ENCODE measurements around the gene SERPINB6. TPM values are rescaled to one million over a fixed set of nuclear protein-coding genes. Genes with fewer than 3 reads are reported as not detected.
A peak's percentile ranks its signal among the peaks of the same experiment; 100 is the strongest.

Gene SERPINB6
- 96.3 and 122 TPM in 2 replicates for total RNA-seq

DNA sequence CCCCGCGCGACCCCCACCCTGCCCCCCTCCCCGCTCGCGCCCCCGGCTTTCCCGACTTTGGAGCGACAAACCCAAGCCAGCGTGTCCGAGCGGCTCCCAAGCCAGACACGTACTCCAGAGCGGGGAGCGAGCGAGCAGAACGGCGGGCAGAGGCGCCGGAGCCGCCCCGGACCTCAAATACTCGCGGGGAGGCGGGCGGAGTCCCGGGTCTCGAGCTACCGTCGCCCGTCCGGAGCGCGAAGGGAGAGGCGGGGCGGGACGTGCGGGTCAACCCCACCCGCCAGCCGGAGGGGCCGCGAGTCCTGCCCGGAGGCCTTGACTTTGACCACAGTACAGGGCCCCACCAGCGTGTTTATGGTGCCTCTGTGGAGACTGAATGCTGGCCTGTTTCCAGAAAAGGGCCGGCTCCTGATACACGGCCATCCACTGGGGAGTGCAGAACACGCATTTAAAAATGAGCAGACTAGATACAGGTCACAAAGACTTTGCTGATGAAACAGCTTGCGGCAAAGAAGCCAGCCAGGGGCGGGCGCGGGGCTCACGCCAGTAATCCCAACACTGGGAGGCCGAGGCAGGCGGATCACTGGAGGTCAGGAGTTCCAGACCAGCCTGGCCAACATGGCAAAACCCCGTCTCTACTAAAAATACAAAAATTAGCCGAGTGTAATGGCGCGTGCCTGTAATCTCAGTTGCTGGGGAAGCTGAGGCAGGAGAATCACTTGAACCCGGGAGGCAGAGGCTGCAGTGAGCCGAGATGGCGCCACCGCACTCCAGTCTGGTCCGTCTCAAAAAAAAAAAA is at the start of gene SERPINB6:
TSS of gene SERPINB6 (minus strand) at position 148 of the 799 bp plus-strand sequence. CDS start 12,235 bp downstream, outside the sequence.
- DNase-seq (ENCODE audit: low read depth) = peak; percentile 93
- peak within 1 kb of the TSS; percentile 63 for H3K4me3 ChIP-seq (ENCODE audit: low read depth, low read length)
- TF ChIP-seq, protein P1, sequence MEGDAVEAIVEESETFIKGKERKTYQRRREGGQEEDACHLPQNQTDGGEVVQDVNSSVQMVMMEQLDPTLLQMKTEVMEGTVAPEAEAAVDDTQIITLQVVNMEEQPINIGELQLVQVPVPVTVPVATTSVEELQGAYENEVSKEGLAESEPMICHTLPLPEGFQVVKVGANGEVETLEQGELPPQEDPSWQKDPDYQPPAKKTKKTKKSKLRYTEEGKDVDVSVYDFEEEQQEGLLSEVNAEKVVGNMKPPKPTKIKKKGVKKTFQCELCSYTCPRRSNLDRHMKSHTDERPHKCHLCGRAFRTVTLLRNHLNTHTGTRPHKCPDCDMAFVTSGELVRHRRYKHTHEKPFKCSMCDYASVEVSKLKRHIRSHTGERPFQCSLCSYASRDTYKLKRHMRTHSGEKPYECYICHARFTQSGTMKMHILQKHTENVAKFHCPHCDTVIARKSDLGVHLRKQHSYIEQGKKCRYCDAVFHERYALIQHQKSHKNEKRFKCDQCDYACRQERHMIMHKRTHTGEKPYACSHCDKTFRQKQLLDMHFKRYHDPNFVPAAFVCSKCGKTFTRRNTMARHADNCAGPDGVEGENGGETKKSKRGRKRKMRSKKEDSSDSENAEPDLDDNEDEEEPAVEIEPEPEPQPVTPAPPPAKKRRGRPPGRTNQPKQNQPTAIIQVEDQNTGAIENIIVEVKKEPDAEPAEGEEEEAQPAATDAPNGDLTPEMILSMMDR (IDR thresholded peaks at IDR 0.05; ENCODE audit: insufficient read depth, low read depth, low read length) = no peak

DNA sequence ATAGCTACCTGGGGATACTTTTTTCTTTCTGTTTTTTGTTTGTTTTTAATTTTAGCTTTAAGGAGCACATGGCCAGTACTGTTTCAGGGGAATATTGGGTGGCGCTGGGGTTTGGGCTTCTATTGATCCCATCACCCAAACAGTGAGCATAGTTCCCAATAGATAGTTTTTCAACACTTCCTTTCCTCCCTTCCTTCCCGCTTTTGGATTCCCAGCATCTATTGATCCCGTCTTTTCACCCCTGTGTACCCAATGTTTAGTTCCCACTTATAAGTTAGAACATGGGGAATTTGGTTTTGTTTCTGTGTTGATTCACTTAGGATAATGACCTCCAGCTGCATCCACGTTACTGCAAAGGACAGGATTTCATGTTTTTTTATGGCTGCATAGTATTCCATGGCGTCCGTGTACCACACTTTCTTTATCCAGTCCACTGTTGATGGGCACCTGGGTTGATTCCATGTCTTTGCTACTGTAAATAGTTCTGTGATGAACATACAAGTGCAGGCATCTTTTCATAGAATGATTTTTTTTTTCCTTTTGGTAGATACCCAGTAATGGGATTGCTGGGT is 48.5 kb upstream of the SERPINB6 start:
- DNase-seq (ENCODE audit: low read depth) = no peak
- no peak overlapping the region for H3K4me3 ChIP-seq (ENCODE audit: low read depth, low read length)
- TF ChIP-seq, protein P1 (IDR thresholded peaks at IDR 0.05; ENCODE audit: insufficient read depth, low read depth, low read length) = no peak

DNA sequence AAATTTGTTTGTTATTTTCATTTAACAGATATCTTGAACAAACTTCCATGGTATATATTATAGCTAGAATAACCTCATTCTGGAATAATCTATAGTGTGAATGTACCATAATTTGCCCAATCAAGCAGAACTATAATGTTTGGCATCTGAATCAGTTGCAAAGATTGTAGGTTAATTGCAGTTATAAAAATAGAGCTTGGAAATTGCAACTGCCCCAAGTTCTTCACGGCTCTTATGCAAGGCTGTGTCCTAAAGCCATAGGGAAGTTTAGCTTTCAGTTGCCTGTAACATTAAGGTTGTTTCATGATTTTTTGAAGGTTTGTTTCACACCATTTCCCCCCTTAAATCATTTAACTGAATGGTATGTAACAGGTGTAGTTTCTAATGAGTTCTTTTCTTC is 47.7 kb upstream of the SERPINB6 start:
- DNase-seq (ENCODE audit: low read depth) = no peak
- TF ChIP-seq, protein P1 (IDR thresholded peaks at IDR 0.05; ENCODE audit: insufficient read depth, low read depth, low read length) = no peak
- H3K4me3 ChIP-seq (ENCODE audit: low read depth, low read length) = no peak overlapping the region

DNA sequence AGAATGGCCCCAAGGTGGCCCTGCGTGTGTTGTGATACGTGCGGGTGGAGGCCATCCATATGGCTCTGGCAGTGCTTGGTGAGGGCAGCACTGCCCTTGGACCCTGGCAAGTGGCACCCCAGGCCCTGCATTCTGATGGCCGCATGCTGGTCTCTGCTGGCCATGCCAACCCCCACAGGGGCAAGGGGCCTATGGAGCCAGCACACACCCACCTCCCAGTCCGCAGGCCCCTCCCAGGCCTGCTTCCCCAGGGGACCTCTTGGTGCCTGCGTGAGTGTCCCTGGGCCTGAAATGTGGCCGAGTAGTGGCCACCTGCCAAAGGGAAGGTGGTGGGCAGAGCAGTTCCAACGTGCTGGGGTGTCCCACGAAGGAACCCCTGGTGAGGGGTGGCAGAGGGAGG is 45.9 kb upstream of the SERPINB6 start:
- H3K4me3 ChIP-seq (ENCODE audit: low read depth, low read length) = no peak overlapping the region
- DNase-seq (ENCODE audit: low read depth) = no peak
- TF ChIP-seq, protein P1 (IDR thresholded peaks at IDR 0.05; ENCODE audit: insufficient read depth, low read depth, low read length) = no peak

DNA sequence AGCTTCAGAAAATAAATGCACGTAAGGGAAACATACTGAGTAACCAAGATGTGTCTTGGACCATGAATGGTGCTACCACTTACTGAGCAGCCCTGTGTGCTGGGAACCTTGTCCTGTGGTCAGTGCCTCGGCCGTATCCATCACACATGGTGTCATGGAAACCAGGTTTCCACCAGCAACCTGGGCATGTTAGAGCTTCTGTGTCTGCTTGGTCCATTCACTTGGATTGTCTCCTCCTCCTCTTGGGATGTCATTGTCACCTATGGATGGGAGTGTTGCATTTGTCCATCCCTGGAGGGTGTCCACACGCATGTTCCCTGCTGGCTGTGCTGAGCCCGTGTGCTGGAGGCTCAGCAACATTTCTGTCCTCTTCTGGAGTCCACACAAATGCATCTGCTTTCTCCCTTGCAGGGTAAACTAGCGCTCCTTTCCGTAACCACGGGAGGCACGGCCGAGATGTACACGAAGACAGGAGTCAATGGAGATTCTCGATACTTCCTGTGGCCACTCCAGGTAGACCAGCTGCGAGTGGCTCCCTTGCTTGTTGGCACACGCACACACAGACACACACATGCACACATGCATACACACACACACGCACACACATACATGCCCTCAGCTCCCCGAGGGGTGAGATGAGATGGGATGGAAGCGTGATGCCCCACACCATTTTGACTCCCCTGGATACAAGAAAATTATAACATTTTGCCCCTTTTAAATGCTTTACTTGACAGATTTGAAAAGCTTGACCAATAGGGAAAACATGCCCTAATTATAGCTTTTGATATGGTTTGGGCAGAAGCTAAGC is 45.3 kb upstream of the SERPINB6 start:
- TF ChIP-seq, protein P1 (IDR thresholded peaks at IDR 0.05; ENCODE audit: insufficient read depth, low read depth, low read length) = no peak
- no peak overlapping the region for H3K4me3 ChIP-seq (ENCODE audit: low read depth, low read length)
- no peak for DNase-seq (ENCODE audit: low read depth)

DNA sequence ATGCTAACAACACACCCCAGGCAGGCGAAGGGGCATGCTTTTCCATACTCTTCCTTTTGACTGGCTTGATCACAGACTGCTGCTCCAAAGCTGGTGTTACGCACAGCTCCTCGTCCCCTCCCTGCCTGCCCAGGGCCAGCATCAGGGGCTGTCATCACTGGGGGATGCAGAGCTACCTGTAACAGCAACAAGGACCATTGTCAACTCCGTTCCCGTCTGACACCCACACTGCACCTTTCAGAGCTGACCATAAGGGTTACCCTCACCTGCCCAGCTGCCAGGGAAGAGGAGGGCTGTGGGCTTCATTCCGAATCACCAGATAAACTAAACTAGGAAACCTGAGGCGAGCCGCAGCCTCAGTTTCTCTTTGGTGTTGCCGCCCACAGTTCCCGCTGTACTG is 43.8 kb upstream of the SERPINB6 start:
- H3K4me3 ChIP-seq (ENCODE audit: low read depth, low read length) = no peak overlapping the region
- TF ChIP-seq, protein P1 (IDR thresholded peaks at IDR 0.05; ENCODE audit: insufficient read depth, low read depth, low read length) = no peak
- no peak for DNase-seq (ENCODE audit: low read depth)
